Measurements from ENCODE around the gene NELL1. TPM values are rescaled to one million over a fixed set of nuclear protein-coding genes. Genes with fewer than 3 reads are reported as not detected.

NELL1 gene
- total RNA-seq, 1 experiment from 2014 or later, result not detected

DNA sequence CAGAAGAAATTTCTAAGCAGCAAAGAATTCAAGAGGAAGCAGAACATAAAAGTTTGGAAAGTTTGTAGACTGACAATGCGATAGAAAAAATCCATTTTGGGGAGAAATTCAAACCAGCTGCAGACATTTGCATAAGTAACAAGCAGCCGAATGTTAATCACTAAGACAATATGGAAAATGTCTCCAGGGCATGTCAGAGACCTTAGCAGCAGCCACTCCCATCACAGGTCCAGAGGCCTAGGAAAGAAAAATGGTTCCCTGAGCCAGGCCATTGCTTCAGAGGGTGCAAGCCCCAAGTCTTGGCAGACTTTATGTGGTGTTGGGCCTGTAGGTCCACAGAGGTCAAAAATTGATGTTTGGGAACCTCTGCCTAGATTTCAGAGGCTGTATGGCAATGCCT, 155.4 kb downstream of the NELL1 start:
- no peak overlapping the region for H2AFZ ChIP-seq (ENCODE audit: low read length)
- H3K9me2 ChIP-seq (replicated peaks; ENCODE audit: low read length), result no peaks in the 10 kb centered on the region
- TF ChIP-seq, protein P1, sequence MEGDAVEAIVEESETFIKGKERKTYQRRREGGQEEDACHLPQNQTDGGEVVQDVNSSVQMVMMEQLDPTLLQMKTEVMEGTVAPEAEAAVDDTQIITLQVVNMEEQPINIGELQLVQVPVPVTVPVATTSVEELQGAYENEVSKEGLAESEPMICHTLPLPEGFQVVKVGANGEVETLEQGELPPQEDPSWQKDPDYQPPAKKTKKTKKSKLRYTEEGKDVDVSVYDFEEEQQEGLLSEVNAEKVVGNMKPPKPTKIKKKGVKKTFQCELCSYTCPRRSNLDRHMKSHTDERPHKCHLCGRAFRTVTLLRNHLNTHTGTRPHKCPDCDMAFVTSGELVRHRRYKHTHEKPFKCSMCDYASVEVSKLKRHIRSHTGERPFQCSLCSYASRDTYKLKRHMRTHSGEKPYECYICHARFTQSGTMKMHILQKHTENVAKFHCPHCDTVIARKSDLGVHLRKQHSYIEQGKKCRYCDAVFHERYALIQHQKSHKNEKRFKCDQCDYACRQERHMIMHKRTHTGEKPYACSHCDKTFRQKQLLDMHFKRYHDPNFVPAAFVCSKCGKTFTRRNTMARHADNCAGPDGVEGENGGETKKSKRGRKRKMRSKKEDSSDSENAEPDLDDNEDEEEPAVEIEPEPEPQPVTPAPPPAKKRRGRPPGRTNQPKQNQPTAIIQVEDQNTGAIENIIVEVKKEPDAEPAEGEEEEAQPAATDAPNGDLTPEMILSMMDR (conservative IDR thresholded peaks at IDR 0.05; ENCODE audit: low read depth, low read length), result no peak
- TF ChIP-seq EZH2phosphoT487 (IDR thresholded peaks at IDR 0.05; ENCODE audit: borderline replicate concordance, low read length) (no peak), EZH2 (IDR thresholded peaks at IDR 0.05; ENCODE audit: low read length, unreplicated experiment) (no peak)
- H3F3A ChIP-seq (ENCODE audit: low read length, unreplicated experiment), result no peaks in the 10 kb centered on the region
- H3K36me3 ChIP-seq (ENCODE audit: low read depth, low read length), result no peaks in the 10 kb centered on the region
- no peak for DNase-seq
- ChIA-PET CTCF (no interaction called here), POLR2A (ENCODE audit: unreplicated experiment) (no interaction called here)
- no peak overlapping the region for H3K4me3 ChIP-seq (ENCODE audit: low read length)
- H3K9me3 ChIP-seq (ENCODE audit: low read length), result 0 out of 2 replicates have a peak, but pooled peaks cover 12% of the 10 kb centered on the region
- no peak overlapping the region for H3K9ac ChIP-seq (ENCODE audit: low read length)
- H3K4me1 ChIP-seq (ENCODE audit: insufficient read depth, low read length), result no peaks in the 10 kb centered on the region
- ATAC-seq, result no peak
- H3K27me3 ChIP-seq (ENCODE audit: low read length), result no peaks in the 10 kb centered on the region
- no peak overlapping the region for H3K4me2 ChIP-seq (ENCODE audit: low read length)
- intact Hi-C loops (cut with micrococcal nuclease), result no loop called here
- H3K79me2 ChIP-seq (ENCODE audit: low read length), result no peaks in the 10 kb centered on the region
- BruUV-seq (replicated peaks), result no TSS peak
- H4K20me1 ChIP-seq (ENCODE audit: low read length), result no peaks in the 10 kb centered on the region
- H3K27ac ChIP-seq (ENCODE audit: low read length), result no peak overlapping the region

- Histone ChIP-seq H3K9me2 (replicated peaks; ENCODE audit: low read length) (no peaks in the 10 kb centered on the region), H3K9me3 (ENCODE audit: low read length) (no peaks in the 10 kb centered on the region), H2AFZ (ENCODE audit: low read length) (no peak overlapping the region), H3K4me1 (ENCODE audit: insufficient read depth, low read length) (no peaks in the 10 kb centered on the region), H3K79me2 (ENCODE audit: low read length) (no peaks in the 10 kb centered on the region), H3K9ac (ENCODE audit: low read length) (no peak overlapping the region), H3K4me2 (ENCODE audit: low read length) (no peak overlapping the region), H3K27me3 (ENCODE audit: low read length) (no peaks in the 10 kb centered on the region), H3K27ac (ENCODE audit: low read length) (no peak overlapping the region), H3K36me3 (ENCODE audit: low read depth, low read length) (no peaks in the 10 kb centered on the region), H3K4me3 (ENCODE audit: low read length) (no peak overlapping the region), H4K20me1 (ENCODE audit: low read length) (no peaks in the 10 kb centered on the region), H3F3A (ENCODE audit: low read length, unreplicated experiment) (no peaks in the 10 kb centered on the region)
- DNase-seq (no peak), ATAC-seq (no peak)
- TF ChIP-seq EZH2phosphoT487 (IDR thresholded peaks at IDR 0.05; ENCODE audit: borderline replicate concordance, low read length) (no peak), EZH2 (IDR thresholded peaks at IDR 0.05; ENCODE audit: low read length, unreplicated experiment) (no peak)
- TF ChIP-seq, protein P1 (conservative IDR thresholded peaks at IDR 0.05; ENCODE audit: low read depth, low read length), result no peak
- BruUV-seq (replicated peaks), result no TSS peak
- CTCF ChIA-PET, result no interaction called here
- POLR2A ChIA-PET (ENCODE audit: unreplicated experiment), result no interaction called here
- intact Hi-C loops (cut with micrococcal nuclease), result no loop called here
These were observed 166.2 kb downstream of the NELL1 start for GRCh38 chr11:20835561-20835960.

- BruUV-seq (replicated peaks), result no TSS peak
- Histone ChIP-seq H3K4me1 (ENCODE audit: insufficient read depth, low read length) (no peaks in the 10 kb centered on the region), H3K9me2 (replicated peaks; ENCODE audit: low read length) (no peaks in the 10 kb centered on the region), H4K20me1 (ENCODE audit: low read length) (no peaks in the 10 kb centered on the region), H3K4me2 (ENCODE audit: low read length) (no peak overlapping the region), H3K27me3 (ENCODE audit: low read length) (no peaks in the 10 kb centered on the region), H3K4me3 (ENCODE audit: low read length) (no peak overlapping the region), H3K79me2 (ENCODE audit: low read length) (no peaks in the 10 kb centered on the region), H3K9me3 (ENCODE audit: low read length) (no peaks in the 10 kb centered on the region), H2AFZ (ENCODE audit: low read length) (no peak overlapping the region), H3K36me3 (ENCODE audit: low read depth, low read length) (no peaks in the 10 kb centered on the region), H3K27ac (ENCODE audit: low read length) (no peak overlapping the region), H3K9ac (ENCODE audit: low read length) (no peak overlapping the region), H3F3A (ENCODE audit: low read length, unreplicated experiment) (no peaks in the 10 kb centered on the region)
- ChIA-PET POLR2A (ENCODE audit: unreplicated experiment) (no interaction called here), CTCF (no interaction called here)
- intact Hi-C loops (cut with micrococcal nuclease), result no loop called here
- DNase-seq (no peak), ATAC-seq (no peak)
- TF ChIP-seq, protein P1 (conservative IDR thresholded peaks at IDR 0.05; ENCODE audit: low read depth, low read length), result no peak
- TF ChIP-seq EZH2 (IDR thresholded peaks at IDR 0.05; ENCODE audit: low read length, unreplicated experiment) (no peak), EZH2phosphoT487 (IDR thresholded peaks at IDR 0.05; ENCODE audit: borderline replicate concordance, low read length) (no peak)
These were observed 169.8 kb downstream of the NELL1 start for GRCh38 chr11:20839231-20839630.
